ENCODE results near the gene KRTCAP3.

KRTCAP3 gene

DNA sequence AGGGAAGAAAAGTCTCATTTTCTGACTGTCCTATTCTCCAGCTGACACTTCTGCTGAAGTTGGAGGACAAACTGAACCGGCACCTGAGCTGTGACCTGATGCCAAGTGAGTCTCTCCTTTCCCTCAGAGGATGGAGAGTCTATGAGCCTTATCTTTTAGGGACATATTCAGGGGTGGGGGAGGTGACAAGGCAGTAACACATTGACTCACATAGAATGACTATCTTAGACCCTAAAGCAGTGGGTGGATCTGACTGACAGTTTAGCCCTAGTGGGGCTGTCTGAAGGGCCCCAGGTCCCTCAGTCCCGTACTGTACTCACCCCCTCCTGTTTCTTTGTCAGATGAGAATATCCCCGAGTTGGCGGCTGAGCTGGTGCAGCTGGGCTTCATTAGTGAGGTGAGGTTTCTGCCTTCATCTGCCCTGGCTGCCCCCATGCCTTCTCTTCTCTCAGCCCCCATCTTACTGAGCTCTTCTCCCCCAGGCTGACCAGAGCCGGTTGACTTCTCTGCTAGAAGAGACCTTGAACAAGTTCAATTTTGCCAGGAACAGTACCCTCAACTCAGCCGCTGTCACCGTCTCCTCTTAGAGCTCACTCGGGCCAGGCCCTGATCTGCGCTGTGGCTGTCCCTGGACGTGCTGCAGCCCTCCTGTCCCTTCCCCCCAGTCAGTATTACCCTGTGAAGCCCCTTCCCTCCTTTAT lies 805 bp upstream of the KRTCAP3 start:
- no peak for DNase-seq

DNA sequence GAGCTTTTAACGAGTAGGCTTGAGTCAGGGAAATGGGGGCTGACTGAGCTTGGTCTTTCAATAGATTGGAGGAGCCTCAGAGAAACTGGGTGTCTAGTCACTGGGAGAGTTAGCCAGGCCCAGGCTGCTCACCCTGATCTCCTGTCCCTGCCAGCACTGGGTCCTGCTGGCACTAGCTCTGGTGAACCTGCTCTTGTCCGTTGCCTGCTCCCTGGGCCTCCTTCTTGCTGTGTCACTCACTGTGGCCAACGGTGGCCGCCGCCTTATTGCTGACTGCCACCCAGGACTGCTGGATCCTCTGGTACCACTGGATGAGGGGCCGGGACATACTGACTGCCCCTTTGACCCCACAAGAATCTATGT lies 720 bp downstream of the KRTCAP3 start:
- DNase-seq: no peak

DNA sequence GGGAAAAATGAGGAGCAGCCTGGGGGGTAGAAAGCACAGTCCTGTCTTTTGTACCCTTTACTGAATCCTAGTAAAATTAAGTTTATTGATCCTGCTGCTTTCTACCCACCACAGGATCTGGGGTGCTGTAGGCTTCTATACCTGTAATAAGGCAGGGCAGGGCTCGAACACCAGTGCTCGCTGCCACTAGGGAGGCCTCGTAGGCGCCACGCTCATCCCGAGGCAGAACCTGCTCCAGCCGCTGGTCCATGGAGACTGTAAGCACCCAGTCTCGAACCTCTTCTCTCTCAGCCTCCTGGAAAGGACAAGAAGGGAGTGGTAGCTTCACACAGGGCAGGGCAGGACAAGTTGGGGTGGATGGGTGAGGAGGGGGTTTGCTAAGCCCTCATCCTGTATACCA lies 3.0 kb downstream of the KRTCAP3 start:
- DNase-seq: no peak

DNA sequence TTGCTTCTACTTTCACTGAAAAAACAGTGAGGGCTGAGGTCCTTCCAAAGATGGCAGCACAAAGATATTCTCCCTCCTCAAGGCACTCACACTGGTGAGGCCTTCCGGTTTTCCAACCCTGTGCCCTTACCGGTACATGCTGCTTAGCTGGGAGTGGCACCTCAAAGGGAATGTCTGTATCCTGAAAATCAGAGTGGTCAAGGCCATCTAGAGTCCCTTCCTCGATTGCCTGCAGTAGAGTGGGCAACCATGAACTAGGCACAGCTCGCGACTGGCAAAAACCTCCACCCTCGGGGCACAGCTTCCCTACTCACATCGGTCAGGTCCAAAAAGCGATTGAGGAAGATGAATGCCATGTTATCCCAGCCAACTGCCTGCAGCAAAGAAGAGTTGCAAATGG lies 3.4 kb downstream of the KRTCAP3 start:
- no peak for DNase-seq

DNA sequence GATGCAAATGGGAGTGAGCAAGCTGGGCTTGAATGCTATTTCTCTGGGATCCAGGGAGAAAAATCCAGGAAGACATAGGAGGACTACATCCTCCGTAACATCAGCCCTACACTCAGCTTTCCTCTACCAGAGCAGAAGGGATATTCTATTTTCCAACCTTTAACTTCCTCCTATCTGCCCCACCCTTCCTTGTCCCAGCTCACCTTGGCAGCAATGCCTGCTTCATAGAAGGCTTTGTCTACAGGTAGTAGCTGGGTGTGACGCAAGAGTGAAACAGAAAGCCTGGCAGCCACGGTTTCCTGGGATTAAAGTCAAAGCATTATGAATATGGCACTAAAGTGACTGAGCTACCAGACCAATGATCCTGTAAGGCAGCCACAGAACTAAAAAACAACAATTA lies 3.9 kb downstream of the KRTCAP3 start:
- DNase-seq: no peak

DNA sequence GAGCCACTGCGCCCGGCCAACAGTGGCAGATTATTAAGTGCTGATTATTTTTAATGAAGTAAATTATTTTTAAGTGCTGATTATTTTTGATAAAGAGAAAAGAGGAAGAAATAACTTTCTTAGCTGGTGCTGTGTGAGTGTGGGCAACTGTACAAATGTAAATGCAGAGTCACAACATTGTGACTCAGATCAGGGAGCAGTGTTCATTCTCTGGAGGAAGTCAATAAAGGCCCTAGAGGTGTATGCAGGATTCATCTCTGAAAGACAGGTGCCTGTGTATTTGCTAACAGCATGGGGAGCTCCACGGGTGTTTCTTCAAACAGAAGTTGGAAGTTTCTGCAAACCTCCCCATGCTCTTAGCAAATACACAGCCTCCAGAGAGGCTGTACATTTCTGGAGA lies 6.2 kb downstream of the KRTCAP3 start:
- DNase-seq: no peak

DNA sequence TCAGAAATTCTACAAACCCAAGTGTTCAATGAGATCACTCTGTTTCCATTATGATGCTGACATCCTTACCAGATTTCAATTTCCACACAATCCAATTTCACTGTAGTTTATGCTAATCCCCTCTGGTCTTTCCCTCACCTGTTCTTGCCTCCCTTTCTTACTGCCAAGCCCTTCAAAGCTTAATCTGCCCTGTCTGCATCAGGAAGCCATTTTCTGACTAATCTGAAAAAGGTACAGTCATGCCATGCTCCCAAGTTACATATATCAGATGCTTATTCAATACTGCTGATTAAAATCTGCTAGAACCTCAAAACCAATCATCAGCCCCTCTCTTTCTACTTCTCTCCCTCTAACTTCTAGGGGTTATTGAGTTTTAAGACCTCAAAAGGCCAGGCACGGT lies 8.9 kb downstream of the KRTCAP3 start:
- DNase-seq: no peak

DNA sequence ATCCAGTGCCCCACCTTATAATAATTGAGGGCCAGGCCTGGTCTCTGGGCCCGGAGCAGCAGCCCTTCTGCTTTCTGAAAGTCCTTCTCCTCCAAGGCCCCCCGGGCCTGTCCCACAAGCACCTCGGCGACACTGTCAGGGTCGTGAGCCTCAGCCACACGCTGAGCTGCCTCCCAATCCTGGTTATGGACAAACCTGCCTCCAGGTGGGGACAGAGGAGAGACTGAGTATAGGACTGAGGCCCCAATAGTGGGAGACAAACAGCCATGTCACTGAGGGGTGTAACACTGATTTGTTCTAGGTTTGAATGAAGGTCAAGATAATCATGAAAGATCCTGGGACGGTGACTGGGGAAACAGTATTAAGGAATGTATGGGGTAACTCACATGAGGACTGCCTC lies 11.8 kb downstream of the KRTCAP3 start:
- DNase-seq: no peak

DNA sequence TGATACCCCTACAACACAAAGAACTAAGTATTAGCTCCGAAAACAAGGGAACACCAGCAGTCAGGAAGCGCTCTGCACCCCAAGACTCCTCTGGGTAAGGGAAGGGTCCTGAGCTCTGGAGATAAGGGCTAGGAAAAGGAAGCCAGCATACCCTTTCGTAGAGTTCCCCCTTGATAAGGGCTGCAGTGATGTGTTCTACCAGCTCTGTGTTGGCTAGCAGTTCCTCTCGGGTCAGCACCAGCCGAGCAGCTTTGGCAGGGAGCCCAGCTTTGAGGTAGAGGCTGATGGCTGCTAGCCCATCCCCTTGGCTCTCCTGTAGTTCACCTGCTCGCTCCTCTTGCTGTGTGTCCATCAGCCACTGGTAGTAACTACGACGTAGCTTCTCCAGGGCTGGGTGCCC lies 18.9 kb downstream of the KRTCAP3 start:
- no peak for DNase-seq

DNA sequence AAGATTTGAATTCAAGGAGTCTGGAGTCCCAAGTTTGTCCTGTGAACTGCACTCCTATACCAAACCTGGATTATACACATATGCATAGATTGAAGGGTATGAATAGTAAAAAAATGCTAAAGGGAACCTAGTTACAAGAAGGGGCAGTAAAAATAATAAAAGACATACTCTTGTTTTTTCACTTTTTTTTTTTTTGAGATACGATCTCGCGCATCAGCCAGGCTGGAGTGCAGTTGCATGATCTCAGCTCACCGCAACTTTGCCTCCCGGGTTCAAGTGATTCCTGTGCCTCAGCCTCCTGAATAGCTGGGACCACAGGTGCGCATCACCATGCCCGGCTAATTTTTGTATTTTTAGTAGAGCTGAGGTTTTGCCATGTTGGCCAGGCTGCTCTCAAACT lies 22.3 kb downstream of the KRTCAP3 start:
- no peak for DNase-seq

DNA sequence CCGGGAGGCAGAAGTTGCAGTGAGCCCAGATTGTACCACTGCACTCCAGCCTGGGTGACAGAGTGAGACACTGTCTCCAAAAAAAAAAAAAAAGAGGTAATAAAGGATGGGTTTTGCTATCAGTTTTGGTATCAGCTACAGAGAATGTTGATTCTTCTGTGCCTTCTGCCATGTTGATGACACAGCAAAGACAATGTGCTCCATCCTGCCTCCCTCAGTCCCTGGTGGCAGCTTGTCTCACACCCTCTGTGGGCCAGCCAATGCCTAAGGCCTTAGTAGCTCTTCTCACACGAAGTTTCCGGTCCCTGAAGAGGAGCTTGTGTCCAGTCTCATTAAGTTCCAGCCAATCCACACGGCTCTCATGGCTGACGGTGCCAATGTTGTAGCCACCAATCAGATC lies 29.8 kb downstream of the KRTCAP3 start:
- DNase-seq: no peak

DNA sequence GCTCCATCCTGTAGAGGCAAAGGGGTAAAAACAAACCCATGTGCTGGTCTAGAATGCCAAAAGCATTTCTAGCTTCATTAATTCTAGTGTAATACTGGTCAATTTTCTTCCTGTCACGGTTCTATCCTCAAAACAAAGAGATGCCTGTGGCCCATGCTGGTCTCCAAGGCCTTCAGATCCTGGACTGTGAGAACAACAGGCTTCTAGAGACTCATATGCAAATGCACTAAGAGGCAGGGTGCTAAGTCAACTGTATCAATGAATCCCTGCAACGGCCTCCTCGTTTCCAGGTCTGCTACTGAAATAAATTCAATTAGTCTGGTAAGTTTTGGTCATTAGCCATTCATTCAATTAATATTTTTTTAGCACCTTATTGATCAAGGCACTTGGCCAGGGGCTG lies 43.3 kb downstream of the KRTCAP3 start:
- DNase-seq: peak; percentile 13

DNA sequence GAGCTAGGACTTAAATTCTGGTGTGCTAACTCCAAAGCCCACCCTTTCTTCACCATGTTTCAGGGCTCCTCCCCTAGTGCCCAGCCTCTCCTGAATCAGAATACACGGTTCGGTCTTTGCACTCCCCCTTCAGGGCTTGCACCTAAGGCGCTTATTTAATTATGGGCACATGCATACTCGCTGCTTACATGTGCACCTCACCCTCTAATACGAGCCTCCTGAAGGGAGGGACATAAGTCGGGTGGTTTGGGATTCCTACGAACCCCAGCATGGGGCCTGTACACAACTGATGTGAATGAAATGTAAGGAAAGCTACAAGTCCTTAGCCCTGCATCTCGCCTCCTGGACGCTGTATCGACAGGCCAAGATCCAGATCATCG lies 46.9 kb downstream of the KRTCAP3 start:
- peak; percentile 50 for DNase-seq

DNA sequence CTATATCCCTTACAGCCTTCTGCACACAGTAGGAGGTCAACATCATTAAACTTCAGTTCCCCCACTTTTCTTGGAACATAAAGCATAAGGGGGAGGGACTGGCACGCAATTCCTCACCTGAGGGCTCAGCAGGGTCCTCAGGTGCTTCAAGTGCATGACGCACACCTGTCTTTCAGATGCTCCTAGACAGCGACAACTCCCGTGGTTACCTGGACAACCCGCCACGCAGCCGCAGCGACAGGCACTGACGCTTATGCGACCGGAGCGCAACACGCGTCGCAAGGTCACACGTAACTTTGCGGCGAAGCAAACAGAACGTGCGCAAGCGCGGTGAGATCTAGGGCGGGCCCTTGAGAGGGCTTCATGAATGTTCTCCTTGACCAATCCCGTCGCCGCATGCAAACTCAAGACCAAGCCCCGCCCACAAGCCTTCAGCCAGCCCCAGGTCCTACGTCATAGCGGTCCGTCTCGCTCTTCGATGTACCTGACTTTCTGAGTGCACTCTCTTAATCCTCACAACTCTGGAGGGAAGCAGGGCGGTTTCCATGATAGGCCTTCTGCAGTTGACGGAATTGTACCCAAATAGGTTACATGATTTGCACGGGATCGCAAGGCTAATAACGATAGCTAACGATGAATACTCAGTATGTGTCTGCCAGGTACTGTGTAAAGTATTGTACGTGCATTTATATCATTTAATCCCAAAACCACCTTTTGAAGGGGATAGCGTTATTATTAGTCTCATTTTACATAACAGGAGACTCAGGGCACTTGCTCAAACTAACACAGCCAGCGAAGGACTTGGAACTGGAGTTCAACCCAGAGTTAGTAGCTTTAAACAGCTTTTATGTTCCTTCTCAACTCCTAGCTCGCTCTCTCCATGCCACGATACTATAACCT lies 47.6 kb downstream of the KRTCAP3 start, which contains the start of gene IFT172:
TSS of gene IFT172 (minus strand) at position 246 of the 900 bp plus-strand sequence. CDS start at position 156, 90 bp downstream.
- peak; percentile 97 for DNase-seq

DNA sequence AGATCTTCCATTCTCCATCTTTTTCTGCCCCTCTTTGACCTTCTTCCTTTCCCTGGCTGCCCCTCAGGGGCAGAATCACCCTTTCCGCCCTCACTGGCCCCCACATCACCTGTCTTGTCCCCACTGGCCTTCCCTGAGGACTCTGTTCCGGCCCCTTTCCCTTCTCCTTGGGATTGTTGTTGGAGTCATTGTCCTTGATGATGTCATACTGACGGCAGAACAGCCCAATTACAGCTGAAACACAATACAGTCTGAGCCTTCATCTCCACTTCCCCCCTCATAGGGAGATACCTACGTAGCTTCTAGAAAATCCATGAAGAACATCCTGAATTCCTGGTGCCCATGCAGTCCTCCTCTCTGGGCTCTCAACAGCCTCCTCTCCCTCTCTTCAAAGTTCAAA lies 50.4 kb downstream of the KRTCAP3 start:
- no peak for DNase-seq

DNA sequence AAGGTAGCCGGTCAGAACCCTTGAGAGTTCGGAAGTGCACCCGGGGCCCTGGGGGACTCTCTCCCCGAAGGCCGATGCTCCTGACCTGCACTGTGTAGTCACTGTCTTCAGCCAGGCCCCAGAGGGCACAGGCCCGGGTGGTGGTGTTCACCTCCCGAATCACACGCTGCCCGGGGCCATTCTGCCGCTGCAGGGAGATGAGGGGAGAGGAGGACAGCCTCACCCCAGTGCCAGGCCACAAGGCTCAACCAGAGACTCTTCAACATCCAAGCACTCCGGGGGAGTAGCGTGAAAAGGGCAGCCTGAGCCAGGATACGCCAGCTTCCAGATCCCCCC lies 51.7 kb downstream of the KRTCAP3 start:
- DNase-seq: no peak
